IPS-20b (cell line): ENCODE measurements around the gene IL17C.

Source experiments
- H3K27ac ChIP-seq: one replicate; pipeline ENCODE4 v1.5.1; 2013; ENCODE audit warnings: low read length
- H3K27me3 ChIP-seq: 2 replicates; pipeline ENCODE4 v1.6.1; 2013; ENCODE audit warnings: mild to moderate bottlenecking, low read length, inconsistent platforms; ENCODE audit not compliant: insufficient read depth
- H3K36me3 ChIP-seq: 2 replicates; pipeline ENCODE4 v1.6.1; 2013; ENCODE audit warnings: low read depth, mild to moderate bottlenecking, inconsistent platforms, low read length, moderate library complexity; ENCODE audit not compliant: insufficient read depth
- H3K4me1 ChIP-seq: 2 replicates; pipeline ENCODE4 v1.6.1; 2013; ENCODE audit warnings: mild to moderate bottlenecking, control low read depth, inconsistent platforms, low read length, moderate library complexity; ENCODE audit not compliant: insufficient read depth
- H3K4me3 ChIP-seq: 2 replicates; pipeline ENCODE4 v1.5.1; 2013; ENCODE audit warnings: mild to moderate bottlenecking, low read length, inconsistent platforms
- H3K9ac ChIP-seq: 2 replicates; pipeline ENCODE4 v1.6.1; 2013; ENCODE audit warnings: low read depth, mild to moderate bottlenecking, inconsistent platforms, low read length, moderate library complexity
- H3K9me3 ChIP-seq: 2 replicates; pipeline ENCODE4 v1.6.1; 2013; ENCODE audit warnings: mild to moderate bottlenecking, low read depth, low read length, inconsistent platforms; ENCODE audit not compliant: insufficient read depth

Gene IL17C

GRCh38 chr16:88610909-88611812, 27.2 kb upstream of the IL17C start:
- Histone ChIP-seq H3K36me3 (peaks cover 71% of the 10 kb centered on the region), H3K9ac (peak overlapping the region; percentile 14; the same call in 1 of the 2 replicates), H3K27ac (no peak overlapping the region), H3K9me3 (no peaks in the 10 kb centered on the region), H3K27me3 (peaks cover 9% of the 10 kb centered on the region; the same call in 1 of the 2 replicates), H3K4me1 (no peaks in the 10 kb centered on the region), H3K4me3 (peak overlapping the region; percentile 39; the same call in 1 of the 2 replicates)

- peaks cover 58% of the 10 kb centered on the region for H3K36me3 ChIP-seq
- H3K27ac ChIP-seq, result no peak overlapping the region
- H3K4me1 ChIP-seq, result no peaks in the 10 kb centered on the region
- no peaks in the 10 kb centered on the region for H3K9me3 ChIP-seq
- H3K27me3 ChIP-seq, result peaks cover 9% of the 10 kb centered on the region; the same call in 1 of the 2 replicates
- no peak overlapping the region for H3K9ac ChIP-seq
- no peak overlapping the region for H3K4me3 ChIP-seq
These were observed 25.1 kb upstream of the IL17C start for GRCh38 chr16:88613293-88613692.

GRCh38 chr16:88613911-88614817, 24.2 kb upstream of the IL17C start:
- no peaks in the 10 kb centered on the region; the same call in 1 of the 2 replicates for H3K4me1 ChIP-seq
- H3K4me3 ChIP-seq, result no peak overlapping the region
- no peaks in the 10 kb centered on the region for H3K9me3 ChIP-seq
- no peak overlapping the region for H3K27ac ChIP-seq
- peaks cover 9% of the 10 kb centered on the region; the same call in 1 of the 2 replicates for H3K27me3 ChIP-seq
- H3K9ac ChIP-seq, result no peak overlapping the region
- H3K36me3 ChIP-seq, result peaks cover 56% of the 10 kb centered on the region

GRCh38 chr16:88614818-88615580, 23.4 kb upstream of the IL17C start:
- Histone ChIP-seq H3K9me3 (no peaks in the 10 kb centered on the region), H3K9ac (no peak overlapping the region)

GRCh38 chr16:88616320-88616719, 22.1 kb upstream of the IL17C start:
- Histone ChIP-seq H3K27ac (no peak overlapping the region), H3K36me3 (peaks cover 49% of the 10 kb centered on the region), H3K9me3 (no peaks in the 10 kb centered on the region), H3K4me3 (no peak overlapping the region), H3K27me3 (no peaks in the 10 kb centered on the region), H3K9ac (no peak overlapping the region), H3K4me1 (no peaks in the 10 kb centered on the region; the same call in 1 of the 2 replicates)

More at GRCh38 chr16:88614818-88615580, 23.4 kb upstream of the IL17C start:
- Histone ChIP-seq H3K4me3 (no peak overlapping the region), H3K27me3 (peaks cover 9% of the 10 kb centered on the region; the same call in 1 of the 2 replicates), H3K36me3 (peaks cover 54% of the 10 kb centered on the region), H3K27ac (no peak overlapping the region), H3K4me1 (no peaks in the 10 kb centered on the region; the same call in 1 of the 2 replicates)

GRCh38 chr16:88616736-88617135, 21.6 kb upstream of the IL17C start:
- no peaks in the 10 kb centered on the region for H3K9me3 ChIP-seq
- H3K4me3 ChIP-seq, result no peak overlapping the region
- H3K4me1 ChIP-seq, result no peaks in the 10 kb centered on the region; the same call in 1 of the 2 replicates
- peaks cover 48% of the 10 kb centered on the region for H3K36me3 ChIP-seq
- H3K9ac ChIP-seq, result no peak overlapping the region
- H3K27me3 ChIP-seq, result no peaks in the 10 kb centered on the region
- no peak overlapping the region for H3K27ac ChIP-seq

GRCh38 chr16:88617268-88618031, 20.9 kb upstream of the IL17C start:
- Histone ChIP-seq H3K9ac (no peak overlapping the region), H3K4me1 (no peaks in the 10 kb centered on the region; the same call in 1 of the 2 replicates), H3K9me3 (no peaks in the 10 kb centered on the region), H3K27ac (no peak overlapping the region), H3K4me3 (no peak overlapping the region), H3K27me3 (no peaks in the 10 kb centered on the region), H3K36me3 (peaks cover 51% of the 10 kb centered on the region)

GRCh38 chr16:88618182-88618955, 20.0 kb upstream of the IL17C start:
- no peak overlapping the region for H3K9ac ChIP-seq
- no peaks in the 10 kb centered on the region for H3K27me3 ChIP-seq
- H3K4me3 ChIP-seq, result no peak overlapping the region
- no peaks in the 10 kb centered on the region; the same call in 1 of the 2 replicates for H3K4me1 ChIP-seq
- H3K36me3 ChIP-seq, result peaks cover 52% of the 10 kb centered on the region
- H3K27ac ChIP-seq, result no peak overlapping the region
- H3K9me3 ChIP-seq, result no peaks in the 10 kb centered on the region

GRCh38 chr16:88618956-88619667, 19.3 kb upstream of the IL17C start:
- no peaks in the 10 kb centered on the region for H3K27me3 ChIP-seq
- no peaks in the 10 kb centered on the region; the same call in 1 of the 2 replicates for H3K4me1 ChIP-seq
- no peak overlapping the region for H3K27ac ChIP-seq
- peaks cover 52% of the 10 kb centered on the region for H3K36me3 ChIP-seq
- no peak overlapping the region for H3K9ac ChIP-seq
- no peak overlapping the region for H3K4me3 ChIP-seq
- no peaks in the 10 kb centered on the region for H3K9me3 ChIP-seq
